H1 (cell line): ENCODE data around the gene PRRG4.

ENCODE experiments used
- BRCA1 ChIP-seq: IDR thresholded peaks from 2 replicates; pipeline ENCODE4 v1.6.1; 2012; ENCODE audit warnings: low read depth, low read length, improper control_type of control experiment
- CBX5 ChIP-seq: fragments of 300-800, 300-1000 bp; sonication (generic); IDR thresholded peaks from 2 replicates; pipeline ENCODE4 v1.7.1; 2016; ENCODE audit warnings: antibody characterized with exemption, low read length, low read depth
- CTCF ChIP-seq, 3 experiments: IDR thresholded peaks; 1 replicate in 2 of 3; 2 replicates in 1 of 3; pipeline versions ENCODE4 v1.5.1 to v1.6.1; 2011; ENCODE audit warnings: low read length in 3 of 3, mild to moderate bottlenecking in 3 of 3, inconsistent platforms in 2 of 3, low read depth in 1 of 3, moderate library complexity in 1 of 3; ENCODE audit not compliant: insufficient read depth in 1 of 3; ENCODE audit errors: control extremely low read depth in 1 of 3
- GABPA ChIP-seq: IDR thresholded peaks from 2 replicates; pipeline ENCODE4 v1.6.1; 2011; ENCODE audit warnings: mild to moderate bottlenecking, low read length, moderate library complexity, borderline replicate concordance; ENCODE audit not compliant: insufficient read depth
- HDAC2 ChIP-seq, 2 experiments: fragments of 300-600 bp in 1 of 2; sonication (generic) in 1 of 2; IDR thresholded peaks; 2 replicates each; pipeline ENCODE4 v1.6.1; 2011 to 2012; ENCODE audit warnings: low read depth in 2 of 2, low read length in 2 of 2, mild to moderate bottlenecking in 2 of 2, moderate library complexity in 2 of 2, borderline replicate concordance in 1 of 2, inconsistent platforms in 1 of 2
- HDAC6 ChIP-seq: IDR thresholded peaks from one replicate; pipeline ENCODE4 v1.7.1; 2012; ENCODE audit warnings: low read depth, mild to moderate bottlenecking, inconsistent platforms, low read length, moderate library complexity
- JUN ChIP-seq: IDR thresholded peaks from 2 replicates; pipeline ENCODE4 v1.6.1; 2011; ENCODE audit warnings: low read depth, mild to moderate bottlenecking, improper control_type of control experiment, low read length
- RFX5 ChIP-seq: IDR thresholded peaks from 2 replicates; pipeline ENCODE4 v1.6.1; 2011; ENCODE audit warnings: low read depth, low read length, improper control_type of control experiment, borderline replicate concordance
- RXRA ChIP-seq: IDR thresholded peaks from 2 replicates; pipeline ENCODE4 v1.6.1; 2011; ENCODE audit warnings: low read depth, mild to moderate bottlenecking, low read length, moderate library complexity; ENCODE audit not compliant: insufficient read depth
- SP1 ChIP-seq: IDR thresholded peaks from 2 replicates; pipeline ENCODE4 v1.6.1; 2011; ENCODE audit warnings: low read depth, low read length

GRCh38 chr11:32855601-32856000 is 25.9 kb downstream of the PRRG4 start:
- no peak for TF ChIP-seq CBX5
- no peak for TF ChIP-seq SP1
- no peak for TF ChIP-seq CTCF (IDR thresholded peaks at IDR 0.05; ENCODE audit: control extremely low read depth in 1 of 3, insufficient read depth in 1 of 3, low read depth in 1 of 3, low read length in 3 of 3)
- TF ChIP-seq HDAC2 (IDR thresholded peaks at IDR 0.05; ENCODE audit: borderline replicate concordance in 1 of 2, low read depth in 2 of 2, low read length in 2 of 2) = no peak
- no peak for TF ChIP-seq RXRA
- no peak for TF ChIP-seq GABPA
- TF ChIP-seq HDAC6 = no peak
- no peak for TF ChIP-seq BRCA1
- TF ChIP-seq RFX5 = no peak
- no peak for TF ChIP-seq JUN
